Endodermal cell (in vitro differentiated cells): ENCODE measurements around the gene CYBC1. TPM values are rescaled to one million over a fixed set of nuclear protein-coding genes. Genes with fewer than 3 reads are reported as not detected.

Experiments
- DNase-seq: peaks from one replicate; pipeline ENCODE4 v3.0.0-alpha.2; 2017
- H3K27ac ChIP-seq: 2 replicates; pipeline ENCODE4 v1.5.1; 2013; ENCODE audit warnings: mild to moderate bottlenecking, low read depth, low read length, moderate library complexity
- H3K27me3 ChIP-seq: 2 replicates; pipeline ENCODE4 v1.6.1; 2013; ENCODE audit warnings: mild to moderate bottlenecking, low read length, moderate library complexity; ENCODE audit not compliant: insufficient read depth, control insufficient read depth, poor library complexity, severe bottlenecking
- H3K36me3 ChIP-seq: 2 replicates; pipeline ENCODE4 v1.7.0; 2013; ENCODE audit warnings: mild to moderate bottlenecking, low read length, moderate library complexity; ENCODE audit not compliant: control insufficient read depth, insufficient read depth
- H3K4me1 ChIP-seq: one replicate; pipeline ENCODE4 v1.7.0; 2013; ENCODE audit warnings: low read length; ENCODE audit not compliant: control insufficient read depth, insufficient read depth
- H3K4me3 ChIP-seq: 2 replicates; pipeline ENCODE4 v1.5.1; 2013; ENCODE audit warnings: mild to moderate bottlenecking, low read length, moderate library complexity
- H3K9ac ChIP-seq: 2 replicates; pipeline ENCODE4 v1.6.1; 2013; ENCODE audit warnings: mild to moderate bottlenecking, low read length, moderate library complexity; ENCODE audit not compliant: poor library complexity, severe bottlenecking; ENCODE audit errors: extremely low read depth
- H3K9me3 ChIP-seq: 2 replicates; pipeline ENCODE4 v1.6.1; 2013; ENCODE audit warnings: mild to moderate bottlenecking, low read length, moderate library complexity; ENCODE audit not compliant: control insufficient read depth
- H3K27ac Mint-ChIP-seq: 2 replicates; pipeline ENCODE4 v1.8.0; 2020; ENCODE audit warnings: mixed read lengths
- H3K27me3 Mint-ChIP-seq: 2 replicates; pipeline ENCODE4 v1.8.0; 2021; ENCODE audit warnings: mild to moderate bottlenecking, mixed read lengths; ENCODE audit not compliant: insufficient read depth
- H3K36me3 Mint-ChIP-seq: 2 replicates; pipeline ENCODE4 v1.8.0; 2020; ENCODE audit warnings: low read depth, mixed read lengths
- H3K4me1 Mint-ChIP-seq: 2 replicates; pipeline ENCODE4 v1.8.0; 2020; ENCODE audit warnings: mixed read lengths
- H3K4me3 Mint-ChIP-seq: 2 replicates; pipeline ENCODE4 v1.8.0; 2020; ENCODE audit warnings: mild to moderate bottlenecking, moderate library complexity, mixed read lengths
- H3K9me3 Mint-ChIP-seq: 2 replicates; pipeline ENCODE4 v1.8.0; 2020; ENCODE audit warnings: mild to moderate bottlenecking, mixed read lengths
- CTCF ChIP-seq: fragments of 200-600 bp; sonication (generic); conservative IDR thresholded peaks from 2 replicates; pipeline ENCODE4 v1.5.0; 2021; ENCODE audit warnings: antibody characterized with exemption, mild to moderate bottlenecking
- WGBS, 2 experiments: methylation state at CpG; one replicate each; pipeline versions ENCODE4 v1.1.5 to v1.1.7; 2013; ENCODE audit warnings: missing lambda C conversion rate in 2 of 2, mixed read lengths in 1 of 2; ENCODE audit not compliant: insufficient coverage in 1 of 2, insufficient read length in 1 of 2; 5-methylcytosine and 5-hydroxymethylcytosine counted together
- total RNA-seq, 2 donors: library from RNA; stranded (reverse); fragmentation: NEBNext Ultra II Directional in 1 of 2; extraction: Animal tissue kit (Norgen Biotek cat#: 25700) in 1 of 2; gene quantifications; 2 replicates in 1 of 2; 3 replicates in 1 of 2; pipeline ENCODE4 v1.2.1, GENCODE V29; 2021

The CYBC1 gene
- total RNA-seq, 2 donors from 2014 or later, result 71.2 to 88.5 TPM

- Histone ChIP-seq H3K4me3 (no peak overlapping the region), H3K27me3 (no peaks in the 10 kb centered on the region), H3K9ac (no peak overlapping the region), H3K4me1 (no peaks in the 10 kb centered on the region), H3K27ac (no peak overlapping the region), H3K9me3 (no peaks in the 10 kb centered on the region), H3K36me3 (no peaks in the 10 kb centered on the region)
- peaks cover 8% of the 10 kb centered on the region for H3K36me3 Mint-ChIP-seq
- H3K27ac Mint-ChIP-seq, result no peak overlapping the region
- no peak for DNase-seq
- H3K27me3 Mint-ChIP-seq, result peaks cover 12% of the 10 kb centered on the region
- TF ChIP-seq CTCF, result no peak
- H3K4me3 Mint-ChIP-seq, result no peak overlapping the region
- peaks cover 3% of the 10 kb centered on the region for H3K4me1 Mint-ChIP-seq
- 89 to 96% methylated on average over 9 to 12 of the region's 12 CpGs for WGBS, 2 experiments
- H3K9me3 Mint-ChIP-seq, result no peaks in the 10 kb centered on the region
These were observed 42.8 kb upstream of the CYBC1 start for GRCh38 chr17:82493226-82493781.

GRCh38 chr17:82492643-82493225, 42.2 kb upstream of the CYBC1 start:
- Histone ChIP-seq H3K9me3 (no peaks in the 10 kb centered on the region), H3K4me3 (no peak overlapping the region), H3K36me3 (no peaks in the 10 kb centered on the region), H3K9ac (no peak overlapping the region), H3K27ac (no peak overlapping the region), H3K27me3 (no peaks in the 10 kb centered on the region), H3K4me1 (no peaks in the 10 kb centered on the region)
- no peak overlapping the region for H3K4me3 Mint-ChIP-seq
- no peak for DNase-seq
- peaks cover 2% of the 10 kb centered on the region for H3K4me1 Mint-ChIP-seq
- WGBS, 2 experiments, result 95 to 96% methylated on average over 8 to 13 of the region's 13 CpGs
- H3K36me3 Mint-ChIP-seq, result peaks cover 12% of the 10 kb centered on the region
- no peaks in the 10 kb centered on the region for H3K9me3 Mint-ChIP-seq
- H3K27me3 Mint-ChIP-seq, result peaks cover 6% of the 10 kb centered on the region
- no peak overlapping the region for H3K27ac Mint-ChIP-seq
- no peak for TF ChIP-seq CTCF

GRCh38 chr17:82491533-82491932, 41.0 kb upstream of the CYBC1 start:
- no peak overlapping the region for H3K4me3 Mint-ChIP-seq
- peaks cover 5% of the 10 kb centered on the region for H3K36me3 ChIP-seq

More at GRCh38 chr17:82491533-82491932, 41.0 kb upstream of the CYBC1 start:
- Mint-ChIP-seq H3K36me3 (peaks cover 18% of the 10 kb centered on the region), H3K9me3 (no peaks in the 10 kb centered on the region), H3K27me3 (peaks cover 3% of the 10 kb centered on the region), H3K4me1 (no peaks in the 10 kb centered on the region), H3K27ac (no peak overlapping the region)
- H3K9ac ChIP-seq, result no peak overlapping the region
- DNase-seq, result no peak
- no peaks in the 10 kb centered on the region for H3K4me1 ChIP-seq
- H3K9me3 ChIP-seq, result no peaks in the 10 kb centered on the region
- no peak overlapping the region for H3K4me3 ChIP-seq
- no peak for TF ChIP-seq CTCF
- no peak overlapping the region for H3K27ac ChIP-seq
- H3K27me3 ChIP-seq, result no peaks in the 10 kb centered on the region
- 89 to 92% methylated on average over 14 to 15 of the region's 15 CpGs for WGBS, 2 experiments
